SKM-1 (cell line): Measurements from ENCODE around the gene ZNF365.
"Not testable (repeated sequence)": the region's sequence is repeated elsewhere in the genome, so short reads cannot be mapped to it uniquely, and the experiment has no call there.

Experiments
- DNase-seq: peaks from one replicate; lab custom pipeline; 2025; ENCODE audit not compliant: unreplicated experiment; lab: John Stamatoyannopoulos, UW

The ZNF365 gene

DNA sequence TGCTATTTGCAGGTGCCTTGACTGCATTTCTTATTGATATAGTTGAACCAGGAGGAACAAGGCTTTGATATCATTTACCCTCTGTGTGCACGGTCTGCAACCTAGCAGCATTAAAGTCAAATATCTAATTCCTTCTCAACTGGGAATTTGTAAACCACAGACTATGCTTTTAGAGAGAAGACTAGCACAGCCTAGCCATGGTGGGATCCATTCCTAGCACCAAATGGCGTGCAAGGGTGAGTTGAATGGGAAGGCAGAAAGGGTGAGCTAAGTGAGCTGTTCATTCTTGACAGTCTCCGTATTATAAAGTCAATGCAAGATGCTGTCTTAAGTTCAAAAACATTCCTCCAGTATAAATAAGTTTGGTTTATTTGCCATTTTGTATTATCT is 2.9 kb downstream of the ZNF365 start:
- no peak for DNase-seq

DNA sequence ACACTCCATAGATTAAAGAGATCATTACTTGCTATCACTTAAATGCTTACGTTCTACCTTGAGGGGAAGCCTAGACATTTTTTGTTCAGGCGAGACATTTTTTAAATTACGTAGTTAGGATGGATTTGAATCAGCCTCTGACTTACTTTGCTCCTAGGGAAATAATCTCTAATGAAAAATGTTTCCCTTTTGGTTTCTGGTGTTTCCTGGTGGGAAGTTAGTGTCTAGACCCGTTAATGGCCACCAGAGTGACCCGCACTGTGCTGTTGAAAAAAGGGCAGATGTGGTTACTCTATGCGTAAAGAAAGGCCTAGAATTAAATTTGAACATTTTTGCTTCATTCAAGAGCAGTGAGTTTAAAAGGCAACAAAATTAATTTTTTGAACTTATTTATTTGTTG is 3.8 kb downstream of the ZNF365 start:
- DNase-seq, result no peak

DNA sequence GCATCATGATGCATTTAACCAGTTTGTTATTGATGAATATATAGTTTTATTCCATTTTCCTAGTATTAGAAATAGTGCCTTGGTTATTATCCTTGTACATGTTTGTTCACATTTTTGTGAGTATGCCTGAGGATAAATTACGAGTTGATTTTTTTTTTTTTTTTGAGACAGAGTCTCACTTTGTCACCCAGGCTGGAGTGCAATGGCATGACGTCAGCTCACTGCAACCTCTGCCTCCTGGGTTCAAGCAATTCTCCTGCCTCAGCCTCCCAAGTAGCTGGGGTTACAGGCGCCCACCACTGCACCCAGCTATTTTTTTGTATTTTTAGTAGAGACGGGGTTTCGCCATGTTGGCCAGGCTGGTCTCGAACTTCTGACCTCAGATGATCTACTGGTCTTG is 4.7 kb downstream of the ZNF365 start:
- DNase-seq, result not testable (repeated sequence)

DNA sequence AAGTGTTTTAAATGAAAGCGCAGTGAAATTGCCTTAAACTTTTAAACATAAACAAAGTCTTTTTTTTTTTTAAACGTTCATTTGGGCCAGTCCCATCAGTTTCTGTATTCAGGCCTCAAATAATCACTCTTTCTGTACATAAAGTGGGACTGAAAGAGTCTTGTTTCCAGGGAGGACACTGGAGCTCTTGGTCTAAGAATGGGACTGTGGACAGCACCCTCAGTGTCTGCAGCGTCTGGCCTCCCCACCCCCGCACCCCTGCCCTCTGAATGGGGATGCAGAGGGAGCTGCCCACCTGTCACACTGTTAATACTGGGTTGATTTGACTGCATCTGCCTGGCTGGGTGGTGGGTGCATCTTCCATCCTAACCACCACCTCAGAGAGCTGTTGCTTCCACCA is 5.2 kb downstream of the ZNF365 start:
- no peak for DNase-seq

DNA sequence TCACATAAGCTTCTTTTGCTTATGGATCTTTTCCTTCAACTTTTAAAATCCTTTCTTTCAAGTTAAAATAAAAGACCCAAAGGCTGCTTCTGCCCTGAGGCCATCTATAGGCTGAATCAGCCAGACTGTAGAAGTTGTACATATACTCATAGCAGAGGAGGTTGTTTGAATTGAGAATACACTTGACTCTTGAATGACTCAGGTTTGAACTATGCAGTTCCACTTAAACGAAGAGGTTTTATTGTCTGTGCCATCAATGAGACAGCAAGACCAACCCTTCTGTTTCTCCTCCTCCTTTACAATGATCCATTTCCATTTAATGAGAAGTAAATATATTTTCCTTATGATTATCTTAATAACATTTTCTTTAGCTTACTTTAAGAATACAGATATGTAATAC is 5.8 kb downstream of the ZNF365 start:
- no peak for DNase-seq

DNA sequence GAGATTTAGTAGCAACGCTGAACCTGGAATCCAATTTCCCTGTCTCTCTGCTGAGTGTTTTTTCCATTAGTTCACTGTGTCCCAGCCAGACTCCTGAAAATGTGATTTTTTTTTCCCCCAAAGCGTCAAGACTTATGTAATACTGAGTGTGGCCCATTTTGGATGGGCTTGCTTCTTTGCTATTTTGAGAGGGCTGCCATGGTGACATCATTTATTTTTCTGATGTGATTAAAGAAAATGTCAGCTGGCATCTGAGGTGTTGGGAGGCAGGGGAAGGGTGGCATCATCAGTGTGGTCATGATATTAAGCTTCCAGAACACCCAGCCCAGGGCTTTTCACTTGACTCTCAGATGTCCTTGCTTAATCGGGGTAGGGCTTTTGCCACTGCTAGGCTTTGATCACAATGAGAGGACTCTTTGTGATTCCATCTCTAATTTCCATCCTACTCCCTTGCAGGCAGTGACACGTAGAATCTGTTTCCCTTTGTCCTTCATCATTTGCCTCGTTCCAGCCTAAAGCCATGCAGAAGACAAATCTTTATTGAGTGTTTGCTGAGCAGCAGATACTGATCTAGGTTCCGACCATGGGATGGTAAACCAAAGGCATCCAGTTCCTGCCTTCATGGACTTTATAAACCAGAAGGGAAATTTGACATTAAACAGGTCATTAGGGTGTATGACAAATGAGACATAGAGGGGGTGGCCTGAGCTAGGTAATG is 7.4 kb downstream of the ZNF365 start:
- DNase-seq, result no peak

DNA sequence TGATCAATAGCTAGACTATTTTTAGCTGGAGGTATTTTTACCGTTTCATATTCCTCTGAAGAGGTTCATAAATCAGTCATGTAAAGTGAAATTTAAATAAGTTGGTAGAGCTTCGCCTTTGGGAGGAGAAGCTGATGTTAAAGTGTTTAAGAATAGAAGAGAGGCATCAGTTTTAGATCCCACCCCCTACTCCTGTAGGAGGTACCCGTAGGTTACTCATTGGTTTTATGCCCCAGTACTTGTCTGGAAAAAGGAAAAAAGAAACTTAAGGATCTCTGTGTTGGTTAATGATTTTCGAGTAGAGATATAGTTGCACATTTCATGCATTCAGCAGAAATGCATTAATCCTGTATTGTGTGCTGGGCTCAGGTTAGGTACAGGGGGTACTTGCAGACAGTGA is 8.7 kb downstream of the ZNF365 start:
- no peak for DNase-seq

DNA sequence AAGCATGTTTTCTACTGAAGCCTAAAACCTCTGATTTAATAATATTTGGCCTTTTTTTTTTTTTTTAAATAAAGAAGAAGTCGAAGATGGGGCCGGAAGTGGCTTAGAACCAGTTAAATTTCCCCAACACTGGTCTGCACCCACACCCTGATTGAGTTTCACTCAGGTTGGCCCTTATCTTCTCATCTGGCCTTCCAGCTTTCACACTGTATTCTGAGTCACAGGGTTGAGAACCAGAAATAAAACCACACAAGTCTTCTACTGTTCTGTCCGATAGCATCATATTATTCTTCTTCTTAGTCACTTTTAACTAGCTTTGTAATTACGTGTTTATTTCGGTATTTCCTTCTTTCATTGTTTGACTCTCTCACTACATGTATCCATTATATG is 9.9 kb downstream of the ZNF365 start:
- no peak for DNase-seq

DNA sequence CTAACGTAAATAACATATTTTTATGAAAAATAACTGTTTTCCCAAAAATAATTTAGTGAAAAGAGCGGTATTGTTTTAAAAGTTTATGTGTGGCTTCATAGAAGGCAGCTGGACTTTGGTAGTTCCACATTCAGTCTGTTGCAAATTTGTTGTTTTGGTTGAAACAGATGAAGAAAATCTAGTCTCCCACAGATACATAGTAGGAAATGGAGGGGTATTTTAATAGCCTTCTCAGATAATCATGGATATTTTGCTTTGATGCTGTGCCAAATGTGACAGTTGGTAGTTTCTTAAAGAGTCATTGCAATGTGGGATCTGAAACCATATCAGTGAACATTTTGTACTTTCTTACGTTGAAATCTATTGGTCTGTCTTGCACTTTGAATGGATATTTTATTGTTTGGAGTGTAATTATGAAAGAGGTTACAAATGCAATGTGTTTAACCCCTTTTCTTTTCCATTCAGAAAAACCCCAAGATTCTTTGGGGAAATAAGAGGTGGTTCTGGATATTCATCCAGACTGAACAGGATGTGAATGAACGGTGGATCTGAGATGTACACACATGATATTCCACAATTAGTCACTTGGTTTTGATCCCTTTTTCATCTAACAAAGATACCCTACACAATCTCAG is 10.4 kb downstream of the ZNF365 start:
- no peak for DNase-seq

DNA sequence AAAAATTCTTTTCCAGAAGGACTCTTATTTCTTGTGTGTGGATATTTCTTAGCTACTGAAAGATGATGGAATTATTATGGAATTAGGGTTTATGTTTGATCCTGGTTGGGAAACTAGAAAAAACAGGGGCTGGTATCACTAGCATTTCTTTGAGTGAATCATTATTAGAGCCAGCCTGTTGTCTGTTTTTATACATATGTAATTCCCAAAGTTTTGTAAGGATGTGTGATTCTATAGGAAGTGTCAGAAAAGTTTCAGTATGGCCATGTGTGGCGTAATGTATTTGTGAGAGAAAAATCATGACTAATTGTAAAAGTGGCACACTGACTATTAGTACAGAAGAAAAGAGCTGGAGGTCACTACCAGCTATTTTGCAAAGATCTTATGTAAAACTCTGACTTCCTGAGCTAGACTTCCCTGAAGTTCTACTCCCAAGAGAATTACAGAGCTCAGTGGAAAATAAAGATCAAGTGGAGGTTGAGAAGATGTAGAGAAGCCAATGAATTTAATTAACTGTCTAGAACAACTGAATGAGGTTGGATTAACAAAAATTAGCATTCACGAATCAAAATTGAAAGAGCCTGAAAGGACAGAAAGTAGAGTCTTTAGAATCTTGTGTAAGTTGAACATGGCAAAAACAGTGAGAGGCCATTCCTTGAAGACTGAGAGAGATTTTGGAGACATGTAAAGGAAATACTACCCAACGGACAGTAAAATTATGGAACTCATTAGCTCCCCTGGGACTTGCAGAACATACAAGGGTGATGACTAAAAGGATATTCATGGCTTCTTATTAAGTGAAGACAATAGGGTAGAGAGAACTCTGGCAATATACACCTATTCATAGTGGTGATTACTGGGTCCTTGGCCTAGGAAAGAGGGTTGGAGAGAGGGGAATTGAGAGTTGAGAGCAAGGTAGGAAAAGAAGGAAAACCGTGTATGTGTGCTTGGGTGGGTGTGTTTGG is 12.5 kb downstream of the ZNF365 start:
- DNase-seq, result no peak

DNA sequence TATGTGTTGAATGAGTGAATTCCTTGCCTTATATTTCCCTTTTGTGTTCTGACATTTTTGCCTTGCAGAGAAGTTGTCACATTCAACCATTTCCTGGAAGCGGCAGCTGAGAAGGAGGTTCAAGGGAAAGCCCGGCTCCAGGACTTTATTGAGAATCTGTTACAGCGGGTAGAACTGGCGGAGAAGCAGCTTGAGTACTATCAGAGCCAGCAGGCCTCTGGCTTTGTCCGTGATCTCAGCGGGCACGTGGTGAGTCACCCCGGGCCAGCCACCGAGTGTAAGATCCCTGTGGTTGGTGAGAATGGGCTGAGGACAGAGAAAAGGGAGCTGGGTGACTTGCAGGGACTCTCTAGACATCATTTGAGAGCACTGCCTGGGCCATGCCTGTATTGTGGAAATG is 14.2 kb downstream of the ZNF365 start:
- no peak for DNase-seq

DNA sequence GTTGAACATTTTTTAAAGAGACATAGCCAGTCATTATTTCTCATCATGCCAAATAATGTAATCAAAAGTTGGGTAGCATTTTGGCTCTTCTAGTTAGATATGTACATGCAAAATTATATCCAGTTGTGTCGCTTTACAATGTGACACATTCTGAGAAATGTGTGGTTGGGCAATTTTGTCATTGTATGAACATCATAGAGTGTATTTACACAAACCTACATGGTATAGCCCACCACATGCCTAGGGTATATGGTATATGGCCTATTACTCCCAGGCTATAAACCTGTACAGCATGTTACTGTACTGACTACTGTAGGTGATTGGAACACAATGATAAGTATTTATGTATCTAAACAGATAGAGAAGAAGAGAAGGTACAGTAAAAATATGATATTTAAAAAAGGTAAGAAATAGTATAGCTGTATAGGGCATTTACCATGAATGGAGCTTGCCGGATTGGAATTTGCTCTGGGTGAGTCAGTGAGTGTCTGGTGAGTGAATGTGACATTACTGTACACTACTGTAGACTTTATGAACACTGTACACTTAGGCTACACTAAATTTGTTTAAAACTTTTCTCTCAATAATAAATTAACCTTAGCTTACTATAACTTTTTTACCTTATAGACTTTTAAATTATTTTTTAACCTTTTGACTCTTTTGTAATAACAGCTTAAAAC is 16.5 kb downstream of the ZNF365 start:
- no peak for DNase-seq

DNA sequence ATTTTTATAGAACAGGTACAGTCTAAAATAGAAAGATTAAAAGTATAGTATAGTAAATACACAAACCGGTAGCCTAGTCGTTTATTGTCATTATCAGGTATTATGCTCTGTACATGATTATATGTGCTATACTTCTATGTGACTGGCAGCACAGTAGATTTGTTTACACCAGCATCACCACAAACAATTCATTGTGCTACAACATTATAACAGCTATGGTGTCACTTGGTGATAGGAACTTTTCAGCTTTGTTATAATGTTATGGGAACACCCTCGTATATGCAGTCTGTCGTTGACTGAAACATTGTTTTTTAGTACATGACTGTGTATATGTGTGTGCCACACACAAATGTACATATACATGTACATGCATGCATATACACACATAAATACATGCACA is 19.1 kb downstream of the ZNF365 start:
- no peak for DNase-seq

DNA sequence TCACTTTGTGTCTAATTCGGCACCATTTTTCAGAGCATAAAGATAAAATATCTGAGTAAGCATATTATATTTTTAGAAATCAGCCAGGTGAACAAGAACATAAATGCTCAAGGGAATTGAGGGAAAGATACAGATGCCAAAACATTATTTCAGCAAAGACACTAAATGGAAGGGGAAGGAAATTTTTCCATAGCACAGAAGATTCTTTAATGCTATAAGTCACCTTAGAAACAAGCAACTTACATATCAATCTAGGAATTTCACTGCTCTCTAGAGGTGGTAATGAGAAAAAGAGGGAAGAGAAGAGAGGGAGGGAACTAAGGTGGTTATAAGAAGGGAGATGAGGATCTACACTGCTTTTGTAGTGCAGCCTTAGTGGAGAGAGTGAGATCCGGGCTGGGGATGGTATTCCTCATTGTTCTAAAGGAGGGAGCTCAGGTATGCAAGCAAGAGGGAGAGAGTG is 20.4 kb downstream of the ZNF365 start:
- no peak for DNase-seq

DNA sequence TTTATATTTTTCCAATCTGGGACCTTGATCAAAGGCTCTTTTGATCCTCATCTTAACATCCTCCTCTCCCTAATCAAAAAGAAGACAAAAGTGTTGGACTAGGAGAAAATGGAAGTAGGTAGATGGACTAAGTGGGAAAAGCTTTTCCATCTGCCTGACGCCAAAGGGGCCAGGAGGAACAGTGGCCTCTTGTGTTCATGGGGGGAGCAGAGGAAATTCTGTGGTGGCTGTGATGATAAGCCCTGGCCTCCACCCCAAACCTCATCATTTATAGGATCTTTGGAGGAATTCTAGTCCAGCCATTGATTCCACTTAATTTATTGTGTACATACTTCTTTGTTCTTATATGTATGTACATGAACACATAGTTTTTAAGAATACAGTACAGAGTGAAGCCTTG is 21.7 kb downstream of the ZNF365 start:
- no peak for DNase-seq

DNA sequence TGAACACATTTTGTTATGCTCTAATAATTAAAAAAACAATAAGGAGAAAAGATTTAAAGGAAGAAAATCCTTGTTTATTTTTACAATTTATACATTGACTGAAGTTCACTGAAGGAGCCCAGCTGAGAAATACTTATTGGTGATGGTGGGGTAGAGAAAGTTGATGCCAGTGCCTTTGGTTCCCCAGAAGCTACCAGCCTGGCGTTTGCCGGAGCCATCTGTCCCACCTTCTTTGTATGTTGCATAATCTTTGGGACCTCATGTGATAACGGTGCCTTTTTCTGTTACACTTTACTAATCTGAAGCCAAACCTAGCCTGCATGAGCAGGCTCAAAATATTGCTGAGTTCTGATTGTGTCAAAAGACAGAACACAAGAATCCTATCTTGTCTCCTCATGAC is 22.7 kb downstream of the ZNF365 start:
- no peak for DNase-seq

DNA sequence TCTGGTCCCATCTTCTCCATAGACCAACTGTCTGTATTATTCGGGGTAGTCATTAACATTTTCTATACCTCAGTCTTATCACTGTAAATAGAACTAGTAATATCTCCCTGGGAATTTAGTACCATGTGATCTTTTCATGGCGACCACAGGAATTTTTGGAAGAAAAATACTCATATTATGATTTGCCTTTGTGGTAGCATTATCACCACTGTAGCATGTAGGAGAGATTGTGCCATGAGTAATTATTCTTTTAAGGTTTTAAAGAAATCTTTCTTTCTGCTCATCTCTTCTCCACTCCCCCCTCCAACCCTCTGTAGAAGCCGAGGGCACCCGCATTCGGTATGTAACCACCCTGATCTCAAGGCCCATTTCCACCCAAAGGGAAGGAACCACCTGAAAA is 25.0 kb downstream of the ZNF365 start:
- no peak for DNase-seq

DNA sequence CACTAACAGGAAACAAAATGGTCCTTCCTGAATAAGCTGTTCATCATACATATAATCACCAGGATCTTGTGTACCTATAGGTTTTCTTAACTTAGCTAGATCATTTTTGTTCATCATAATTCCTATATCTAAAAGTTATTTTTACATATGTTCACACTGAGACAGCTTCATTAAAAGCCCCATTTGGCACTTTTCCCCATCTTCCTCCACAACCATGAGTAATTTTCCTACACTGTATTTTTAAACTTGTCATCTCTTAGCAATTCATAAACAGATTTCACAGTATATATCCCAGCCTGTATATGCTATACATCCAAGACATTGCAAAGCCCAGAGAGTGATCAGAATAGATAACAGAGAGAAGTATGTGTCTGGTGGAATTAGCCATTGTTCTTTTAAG is 28.3 kb downstream of the ZNF365 start:
- DNase-seq, result no peak

DNA sequence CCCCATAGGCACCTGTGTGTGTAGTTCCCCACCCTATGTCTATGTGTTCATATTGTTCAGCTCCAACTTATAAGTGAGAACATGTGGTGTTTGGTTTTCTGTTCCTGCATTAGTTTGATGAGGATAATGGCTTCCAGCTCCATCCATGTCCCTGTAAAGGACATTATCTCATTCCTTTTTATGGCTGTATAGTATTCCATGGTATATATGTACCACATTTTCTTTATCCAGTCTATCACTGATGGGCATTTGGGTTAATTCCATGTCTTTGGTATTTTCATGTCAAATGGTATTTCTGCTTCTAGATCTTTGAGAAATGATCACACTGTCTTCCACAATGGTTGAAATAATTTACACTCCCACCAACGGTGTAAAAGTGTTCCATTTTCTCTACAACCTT is 36.4 kb downstream of the ZNF365 start:
- DNase-seq, result not testable (repeated sequence)

DNA sequence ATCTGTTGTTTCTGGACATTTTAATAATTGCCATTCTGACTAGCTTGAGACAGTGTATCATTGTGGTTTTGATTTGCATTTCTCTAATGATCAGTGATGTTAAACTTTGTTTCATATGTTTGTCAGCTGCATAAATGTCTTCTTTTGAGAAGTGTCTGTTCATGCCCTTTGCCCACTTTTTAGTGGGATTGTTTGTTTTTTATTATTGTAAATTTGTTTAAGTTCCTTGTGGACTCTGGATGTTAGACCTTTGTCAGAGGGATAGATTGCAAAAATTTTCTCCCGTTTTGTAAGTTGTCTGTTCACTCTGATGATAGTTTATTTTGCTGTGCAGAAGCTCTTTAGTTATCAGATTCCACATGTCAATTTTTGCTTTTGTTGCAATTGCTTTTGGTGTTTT is 36.8 kb downstream of the ZNF365 start:
- not testable (repeated sequence) for DNase-seq

DNA sequence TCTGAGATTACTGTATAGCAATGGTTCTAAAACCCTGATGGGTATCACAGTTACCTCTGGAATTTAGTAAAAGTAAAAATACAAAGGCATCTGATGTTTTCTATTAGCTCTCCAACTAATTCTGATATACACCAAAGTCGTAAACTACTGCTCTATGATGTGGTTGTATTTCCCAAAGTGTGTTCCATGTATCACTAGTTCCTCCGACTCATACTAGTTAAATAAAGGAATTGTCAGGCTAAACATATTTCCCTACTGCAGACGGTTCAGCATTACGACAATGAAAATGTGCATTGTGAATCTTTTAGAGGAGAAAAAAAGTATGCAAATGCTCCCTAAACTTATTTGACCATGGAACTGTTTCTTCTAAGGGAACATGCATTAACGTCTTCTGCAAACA is 38.9 kb downstream of the ZNF365 start:
- no peak for DNase-seq
